HL-60 (cell line): Measurements from ENCODE around the gene SPACA9.

ENCODE experiments used
- GABPA ChIP-seq: IDR thresholded peaks from 2 replicates; pipeline ENCODE4 v1.6.1; 2012; ENCODE audit warnings: low read depth
- POLR2AphosphoS5 ChIP-seq: IDR thresholded peaks from 2 replicates; pipeline ENCODE4 v1.6.1; 2012; ENCODE audit warnings: low read depth
- TF ChIP-seq, protein P1 (sequence below): IDR thresholded peaks from one replicate; pipeline ENCODE4 v1.5.1; 2011; ENCODE audit warnings: low read length, control low read depth, inconsistent platforms; ENCODE audit not compliant: insufficient read depth
- TF ChIP-seq, protein P2 (sequence below): IDR thresholded peaks from 2 replicates; pipeline ENCODE4 v1.6.1; 2012; ENCODE audit warnings: low read depth; ENCODE audit not compliant: insufficient replicate concordance

DNA sequence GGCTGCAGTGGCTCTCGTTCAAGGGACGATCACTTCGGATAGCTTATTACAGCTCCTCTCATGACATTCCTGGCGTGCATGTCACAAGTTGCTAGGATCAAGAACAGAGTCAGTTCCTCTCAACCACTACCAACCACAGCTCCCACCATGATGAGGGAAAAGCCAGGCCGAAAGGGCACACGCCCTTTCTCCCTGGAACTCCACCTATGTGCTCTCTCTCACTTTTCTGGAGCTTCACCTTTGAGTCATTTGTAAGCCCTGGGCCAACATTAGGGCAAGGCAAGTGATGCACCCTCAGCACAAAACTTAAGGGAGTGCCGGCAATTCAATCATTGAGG lies 1.6 kb downstream of the SPACA9 start:
- TF ChIP-seq, protein P1, sequence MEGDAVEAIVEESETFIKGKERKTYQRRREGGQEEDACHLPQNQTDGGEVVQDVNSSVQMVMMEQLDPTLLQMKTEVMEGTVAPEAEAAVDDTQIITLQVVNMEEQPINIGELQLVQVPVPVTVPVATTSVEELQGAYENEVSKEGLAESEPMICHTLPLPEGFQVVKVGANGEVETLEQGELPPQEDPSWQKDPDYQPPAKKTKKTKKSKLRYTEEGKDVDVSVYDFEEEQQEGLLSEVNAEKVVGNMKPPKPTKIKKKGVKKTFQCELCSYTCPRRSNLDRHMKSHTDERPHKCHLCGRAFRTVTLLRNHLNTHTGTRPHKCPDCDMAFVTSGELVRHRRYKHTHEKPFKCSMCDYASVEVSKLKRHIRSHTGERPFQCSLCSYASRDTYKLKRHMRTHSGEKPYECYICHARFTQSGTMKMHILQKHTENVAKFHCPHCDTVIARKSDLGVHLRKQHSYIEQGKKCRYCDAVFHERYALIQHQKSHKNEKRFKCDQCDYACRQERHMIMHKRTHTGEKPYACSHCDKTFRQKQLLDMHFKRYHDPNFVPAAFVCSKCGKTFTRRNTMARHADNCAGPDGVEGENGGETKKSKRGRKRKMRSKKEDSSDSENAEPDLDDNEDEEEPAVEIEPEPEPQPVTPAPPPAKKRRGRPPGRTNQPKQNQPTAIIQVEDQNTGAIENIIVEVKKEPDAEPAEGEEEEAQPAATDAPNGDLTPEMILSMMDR, result no peak
- no peak for TF ChIP-seq POLR2AphosphoS5
- no peak for TF ChIP-seq GABPA
- TF ChIP-seq, protein P2, sequence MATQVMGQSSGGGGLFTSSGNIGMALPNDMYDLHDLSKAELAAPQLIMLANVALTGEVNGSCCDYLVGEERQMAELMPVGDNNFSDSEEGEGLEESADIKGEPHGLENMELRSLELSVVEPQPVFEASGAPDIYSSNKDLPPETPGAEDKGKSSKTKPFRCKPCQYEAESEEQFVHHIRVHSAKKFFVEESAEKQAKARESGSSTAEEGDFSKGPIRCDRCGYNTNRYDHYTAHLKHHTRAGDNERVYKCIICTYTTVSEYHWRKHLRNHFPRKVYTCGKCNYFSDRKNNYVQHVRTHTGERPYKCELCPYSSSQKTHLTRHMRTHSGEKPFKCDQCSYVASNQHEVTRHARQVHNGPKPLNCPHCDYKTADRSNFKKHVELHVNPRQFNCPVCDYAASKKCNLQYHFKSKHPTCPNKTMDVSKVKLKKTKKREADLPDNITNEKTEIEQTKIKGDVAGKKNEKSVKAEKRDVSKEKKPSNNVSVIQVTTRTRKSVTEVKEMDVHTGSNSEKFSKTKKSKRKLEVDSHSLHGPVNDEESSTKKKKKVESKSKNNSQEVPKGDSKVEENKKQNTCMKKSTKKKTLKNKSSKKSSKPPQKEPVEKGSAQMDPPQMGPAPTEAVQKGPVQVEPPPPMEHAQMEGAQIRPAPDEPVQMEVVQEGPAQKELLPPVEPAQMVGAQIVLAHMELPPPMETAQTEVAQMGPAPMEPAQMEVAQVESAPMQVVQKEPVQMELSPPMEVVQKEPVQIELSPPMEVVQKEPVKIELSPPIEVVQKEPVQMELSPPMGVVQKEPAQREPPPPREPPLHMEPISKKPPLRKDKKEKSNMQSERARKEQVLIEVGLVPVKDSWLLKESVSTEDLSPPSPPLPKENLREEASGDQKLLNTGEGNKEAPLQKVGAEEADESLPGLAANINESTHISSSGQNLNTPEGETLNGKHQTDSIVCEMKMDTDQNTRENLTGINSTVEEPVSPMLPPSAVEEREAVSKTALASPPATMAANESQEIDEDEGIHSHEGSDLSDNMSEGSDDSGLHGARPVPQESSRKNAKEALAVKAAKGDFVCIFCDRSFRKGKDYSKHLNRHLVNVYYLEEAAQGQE, result no peak
